Endothelial cell of umbilical vein (primary cell): ENCODE results near the gene SLC44A1. TPM values are rescaled to one million over a fixed set of nuclear protein-coding genes. Genes with fewer than 3 reads are reported as not detected.

ENCODE experiments used
- BruUV-seq: library from RNA; stranded (reverse); fragments of 400-500 nt; replicated peaks from 2 replicates; lab custom pipeline; 2021; lab: Mats Ljungman, UMichigan
- CTCF ChIA-PET: fragments of 300-600, 350-600 bp; sonication (Branson Sonifier 250); formaldehyde crosslinking; loops from one replicate; lab custom pipeline; 2021; ENCODE audit warnings: antibody characterized with exemption, inconsistent platforms; lab: Charles Lee
- POLR2A ChIA-PET: fragments of 300-600, 350-600 bp; sonication (Branson Sonifier 250); formaldehyde crosslinking; loops from one replicate; lab custom pipeline; 2021; ENCODE audit warnings: antibody characterized with exemption, inconsistent platforms; lab: Charles Lee
- DNase-seq: peaks from one replicate; pipeline ENCODE4 v3.0.0-alpha.2; 2011; ENCODE audit warnings: low read depth, low spot score
- FAIRE-seq: peaks from 2 replicates; lab custom pipeline; 2011; peaks lifted over from hg19 to GRCh38; lab: Jason Lieb, UNC
- H2AFZ ChIP-seq: 2 replicates; pipeline ENCODE4 v1.6.0; 2012; ENCODE audit warnings: low read depth, low read length, control low read depth, inconsistent platforms
- H3K27ac ChIP-seq: 2 replicates; pipeline ENCODE4 v1.5.1; 2011; ENCODE audit warnings: low read depth, mild to moderate bottlenecking, control low read depth, low read length, moderate library complexity; ENCODE audit not compliant: insufficient read depth
- H3K27me3 ChIP-seq, 2 experiments: 2 replicates each; pipeline versions ENCODE4 v1.6.0 to v1.6.1; 2011; ENCODE audit warnings: low read length in 2 of 2, mixed read lengths in 1 of 2; ENCODE audit not compliant: control insufficient read depth in 2 of 2, insufficient read depth in 2 of 2
- H3K36me3 ChIP-seq, 2 experiments: 2 replicates in 1 of 2; 3 replicates in 1 of 2; pipeline ENCODE4 v1.5.1; 2011; ENCODE audit warnings: low read length in 2 of 2, mild to moderate bottlenecking in 1 of 2, moderate library complexity in 1 of 2; ENCODE audit not compliant: control insufficient read depth in 2 of 2, insufficient read depth in 2 of 2; ENCODE audit errors: extremely low read depth in 1 of 2
- H3K4me1 ChIP-seq: 3 replicates; pipeline ENCODE4 v1.5.1; 2011; ENCODE audit warnings: mild to moderate bottlenecking, low read length; ENCODE audit not compliant: control insufficient read depth, insufficient read depth; ENCODE audit errors: extremely low read depth
- H3K4me2 ChIP-seq: 2 replicates; pipeline ENCODE4 v1.6.1; 2011; ENCODE audit warnings: low read length, control low read depth, mixed read lengths; ENCODE audit not compliant: insufficient read depth
- H3K4me3 ChIP-seq, 3 experiments: fragments of 200-600 bp in 1 of 3; sonication (generic), shearing (Covaris generic) in 1 of 3; replicated peaks in 1 of 3; 2 replicates each; pipeline ENCODE4 v1.5.1; 2011 to 2016; ENCODE audit warnings: control low read depth in 3 of 3, low read length in 3 of 3, mild to moderate bottlenecking in 2 of 3, inconsistent platforms in 1 of 3, low read depth in 1 of 3, moderate library complexity in 1 of 3; ENCODE audit not compliant: insufficient read depth in 1 of 3
- H3K79me2 ChIP-seq: 2 replicates; pipeline ENCODE4 v1.6.0; 2012; ENCODE audit warnings: low read length, inconsistent platforms; ENCODE audit not compliant: control insufficient read depth, insufficient read depth
- H3K9ac ChIP-seq: replicated peaks from 2 replicates; pipeline ENCODE3; 2011; ENCODE audit warnings: low read length, control low read depth; ENCODE audit not compliant: insufficient read depth; ENCODE audit errors: extremely low read depth
- H3K9me1 ChIP-seq: replicated peaks from 3 replicates; pipeline ENCODE4 v1.6.0; 2011; ENCODE audit warnings: mild to moderate bottlenecking, low read length; ENCODE audit not compliant: control insufficient read depth, insufficient read depth; ENCODE audit errors: extremely low read depth
- H3K9me3 ChIP-seq: replicated peaks from 2 replicates; pipeline ENCODE4 v1.5.1; 2012; ENCODE audit warnings: low read length, inconsistent platforms; ENCODE audit not compliant: control insufficient read depth, insufficient read depth
- H4K20me1 ChIP-seq: replicated peaks from 2 replicates; pipeline ENCODE3; 2011; ENCODE audit warnings: mild to moderate bottlenecking, low read length; ENCODE audit not compliant: control insufficient read depth, insufficient read depth; ENCODE audit errors: extremely low read depth
- EZH2 ChIP-seq: IDR thresholded peaks from 2 replicates; pipeline ENCODE4 v1.6.1; 2012; ENCODE audit warnings: borderline replicate concordance, low read depth, mild to moderate bottlenecking, moderate library complexity, low read length, inconsistent platforms; ENCODE audit not compliant: severe bottlenecking
- FOS ChIP-seq: IDR thresholded peaks from 2 replicates; pipeline ENCODE4 v1.6.1; 2011; ENCODE audit warnings: mild to moderate bottlenecking, low read length, moderate library complexity, borderline replicate concordance; ENCODE audit not compliant: insufficient read depth
- GATA2 ChIP-seq: IDR thresholded peaks from 2 replicates; pipeline ENCODE4 v1.7.0; 2011; ENCODE audit warnings: low read depth, mild to moderate bottlenecking, moderate library complexity, mixed read lengths, low read length; ENCODE audit not compliant: insufficient read length, insufficient read depth
- MYC ChIP-seq: IDR thresholded peaks from one replicate; pipeline ENCODE4 v1.6.1; 2011; ENCODE audit warnings: mild to moderate bottlenecking, low read depth, low read length
- POLR2A ChIP-seq: IDR thresholded peaks from 2 replicates; pipeline ENCODE4 v1.6.1; 2012; ENCODE audit warnings: low read depth, mild to moderate bottlenecking, control low read depth, low read length
- POLR2AphosphoS5 ChIP-seq: IDR thresholded peaks from 2 replicates; pipeline ENCODE4 v1.6.1; 2012; ENCODE audit warnings: low read depth, mild to moderate bottlenecking, control low read depth, low read length, moderate library complexity; ENCODE audit not compliant: insufficient read depth
- dilution Hi-C: fragments of 300-500 bp; cut with MboI; formaldehyde crosslinking; loops from one replicate; pipeline ENCODE4 v1.15.0; 2019; ENCODE audit warnings: low sequenced_read_pairs; ENCODE audit not compliant: extremely low pct_ligation_motif_present
- intact Hi-C: fragments of 100-400 bp; cut with micrococcal nuclease; formaldehyde crosslinking; loops from one replicate; pipeline ENCODE4 v1.10.0; 2022
- polyA plus RNA-seq, 4 experiments: library from polyadenylated mRNA; depleted of rRNA in 3 of 4; stranded (reverse) in 3 of 4; unstranded in 1 of 4; fragments of >200 nt; gene quantifications; 2 replicates each; pipeline versions ENCODE4 v1.2.1 to v1.2.3, GENCODE V29; 2011 to 2012; ENCODE audit warnings: missing spikeins in 1 of 4
- total RNA-seq: library from RNA; stranded (reverse); gene quantifications from 2 replicates; pipeline ENCODE4 v1.2.3, GENCODE V29; 2021
- TF ChIP-seq, protein P1 (sequence below), 2 donors: IDR thresholded peaks; 1 replicate in 1 of 2; 2 replicates in 1 of 2; pipeline ENCODE4 v1.5.1; 2011; ENCODE audit warnings: low read length in 2 of 2, mild to moderate bottlenecking in 2 of 2, moderate library complexity in 2 of 2, control low read depth in 1 of 2, inconsistent platforms in 1 of 2, low read depth in 1 of 2; ENCODE audit not compliant: insufficient read depth in 1 of 2; ENCODE audit errors: extremely low read depth in 1 of 2
- TF ChIP-seq, protein P2 (sequence below): IDR thresholded peaks from 2 replicates; pipeline ENCODE4 v1.6.1; 2011; ENCODE audit not compliant: insufficient read depth, insufficient read length

The SLC44A1 gene
- total and polyA plus RNA-seq, 2 donors (not counting 3 experiments of a cell fraction or from before 2014, with no cell fraction given), result 16.1 to 37.7 TPM

DNA sequence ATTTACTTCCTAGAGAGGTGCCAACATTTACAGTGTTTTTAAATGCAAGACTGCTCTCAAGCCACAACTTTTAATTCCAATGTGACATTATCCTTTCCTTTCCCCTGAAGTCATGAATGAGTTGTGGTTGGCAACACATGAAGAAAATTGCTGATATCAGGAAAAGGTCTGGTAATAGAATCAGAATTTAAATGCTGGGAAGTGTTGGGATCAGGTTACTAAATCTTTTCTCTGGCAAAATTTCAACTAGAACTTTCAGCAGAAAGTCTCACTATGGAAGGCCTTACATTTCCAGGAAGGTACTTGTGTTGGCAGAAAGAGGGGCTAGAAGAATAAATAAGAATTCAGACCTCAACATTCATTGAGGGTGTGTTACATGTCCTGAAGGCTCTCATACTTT is 10.6 kb upstream of the SLC44A1 start:
- FAIRE-seq, result peak; percentile 4

More for the DNA sequence above, 10.6 kb upstream of the SLC44A1 start:
- Histone ChIP-seq H2AFZ (no peak overlapping the region), H4K20me1 (no peaks in the 10 kb centered on the region), H3K9me3 (no peaks in the 10 kb centered on the region), H3K9ac (no peak overlapping the region), H3K4me1 (no peaks in the 10 kb centered on the region), H3K27ac (no peak overlapping the region), H3K4me3 (no peak overlapping the region), H3K79me2 (no peaks in the 10 kb centered on the region), H3K9me1 (no peaks in the 10 kb centered on the region), H3K4me2 (no peak overlapping the region), H3K36me3 (no peaks in the 10 kb centered on the region), H3K27me3 (no peaks in the 10 kb centered on the region)
- BruUV-seq, result no TSS peak
- peak; percentile 50 for DNase-seq
- POLR2A ChIA-PET, result no interaction called here
- dilution Hi-C loops (no loop called here), intact Hi-C loops (no loop called here)
- TF ChIP-seq MYC (no peak), POLR2A (no peak), FOS (no peak), GATA2 (no peak), EZH2 (no peak), POLR2AphosphoS5 (no peak)
- TF ChIP-seq, protein P1, sequence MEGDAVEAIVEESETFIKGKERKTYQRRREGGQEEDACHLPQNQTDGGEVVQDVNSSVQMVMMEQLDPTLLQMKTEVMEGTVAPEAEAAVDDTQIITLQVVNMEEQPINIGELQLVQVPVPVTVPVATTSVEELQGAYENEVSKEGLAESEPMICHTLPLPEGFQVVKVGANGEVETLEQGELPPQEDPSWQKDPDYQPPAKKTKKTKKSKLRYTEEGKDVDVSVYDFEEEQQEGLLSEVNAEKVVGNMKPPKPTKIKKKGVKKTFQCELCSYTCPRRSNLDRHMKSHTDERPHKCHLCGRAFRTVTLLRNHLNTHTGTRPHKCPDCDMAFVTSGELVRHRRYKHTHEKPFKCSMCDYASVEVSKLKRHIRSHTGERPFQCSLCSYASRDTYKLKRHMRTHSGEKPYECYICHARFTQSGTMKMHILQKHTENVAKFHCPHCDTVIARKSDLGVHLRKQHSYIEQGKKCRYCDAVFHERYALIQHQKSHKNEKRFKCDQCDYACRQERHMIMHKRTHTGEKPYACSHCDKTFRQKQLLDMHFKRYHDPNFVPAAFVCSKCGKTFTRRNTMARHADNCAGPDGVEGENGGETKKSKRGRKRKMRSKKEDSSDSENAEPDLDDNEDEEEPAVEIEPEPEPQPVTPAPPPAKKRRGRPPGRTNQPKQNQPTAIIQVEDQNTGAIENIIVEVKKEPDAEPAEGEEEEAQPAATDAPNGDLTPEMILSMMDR (IDR thresholded peaks at IDR 0.05; ENCODE audit: extremely low read depth in 1 of 2, insufficient read depth in 1 of 2, low read depth in 1 of 2, low read length in 2 of 2), result no peak
- TF ChIP-seq, protein P2, sequence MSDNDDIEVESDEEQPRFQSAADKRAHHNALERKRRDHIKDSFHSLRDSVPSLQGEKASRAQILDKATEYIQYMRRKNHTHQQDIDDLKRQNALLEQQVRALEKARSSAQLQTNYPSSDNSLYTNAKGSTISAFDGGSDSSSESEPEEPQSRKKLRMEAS, result no peak
- CTCF ChIA-PET, result no interaction called here
